GM18499 (cell line): ENCODE measurements around the gene RNASET2.
"Not testable (repeated sequence)": the region's sequence is repeated elsewhere in the genome, so short reads cannot be mapped to it uniquely, and the experiment has no call there.

Experiments
- ATAC-seq: cut with Tn5 transposase; IDR thresholded peaks from one replicate; pipeline ENCODE4 v1.9.1; 2021; ENCODE audit warnings: moderate number of reproducible peaks; ENCODE audit not compliant: insufficient read depth, unreplicated experiment

RNASET2 gene

GRCh38 chr6:166905505-166906134, 50.7 kb downstream of the RNASET2 start:
- ATAC-seq = no peak

- ATAC-seq = no peak
Measured at GRCh38 chr6:166905013-166905412, 51.3 kb downstream of the RNASET2 start.

DNA sequence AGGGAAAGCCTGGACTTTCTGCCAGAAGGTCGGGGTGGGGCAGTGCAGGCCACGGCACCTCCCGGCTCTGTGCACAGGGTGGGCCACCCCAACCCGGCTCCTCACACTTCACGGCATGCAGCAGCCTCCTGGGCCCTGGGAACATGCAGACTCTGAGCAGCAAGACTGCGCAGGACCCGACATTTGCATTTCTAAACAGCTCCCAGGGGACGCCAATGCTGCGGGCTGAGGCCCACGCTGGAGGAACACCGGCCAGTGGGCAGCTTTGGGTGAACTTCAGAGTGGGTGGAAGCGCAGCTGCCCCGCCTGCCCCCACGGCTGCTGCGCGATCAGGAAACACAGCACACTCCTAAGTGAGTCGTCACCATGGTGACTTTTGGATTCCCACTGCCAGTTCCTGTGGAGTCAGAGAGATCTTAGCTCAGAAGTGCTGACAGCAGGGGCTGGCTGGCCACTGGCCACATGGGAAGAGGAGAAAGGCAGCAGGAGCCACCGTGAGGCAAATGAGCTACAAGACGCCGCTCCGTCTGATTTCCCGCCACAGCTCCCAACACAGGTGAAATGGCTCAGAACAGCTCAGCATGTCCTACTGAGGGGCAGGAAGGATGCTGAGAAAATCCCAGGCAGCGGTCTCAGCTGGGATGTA, 52.1 kb downstream of the RNASET2 start:
- ATAC-seq = no peak

DNA sequence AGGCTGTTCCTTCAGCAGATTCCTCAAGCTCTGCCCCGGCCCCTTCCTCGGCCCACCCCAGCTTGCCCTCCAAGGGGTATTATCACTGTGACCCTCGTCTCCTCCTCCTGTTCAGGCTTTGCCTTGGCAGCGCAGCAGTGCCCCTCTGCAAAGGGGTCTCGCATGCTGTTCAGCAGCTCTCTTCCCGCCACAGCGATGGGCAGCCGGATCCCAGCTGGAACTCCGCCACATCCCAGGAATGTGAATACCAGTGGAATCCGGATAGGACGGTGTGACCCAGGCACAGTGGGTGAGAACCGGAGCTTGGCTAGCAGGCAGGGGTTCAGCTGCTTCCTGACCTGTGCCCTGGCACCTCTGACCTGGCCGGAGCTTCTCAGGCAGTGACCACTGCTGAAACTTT, 52.9 kb downstream of the RNASET2 start:
- ATAC-seq = no peak

DNA sequence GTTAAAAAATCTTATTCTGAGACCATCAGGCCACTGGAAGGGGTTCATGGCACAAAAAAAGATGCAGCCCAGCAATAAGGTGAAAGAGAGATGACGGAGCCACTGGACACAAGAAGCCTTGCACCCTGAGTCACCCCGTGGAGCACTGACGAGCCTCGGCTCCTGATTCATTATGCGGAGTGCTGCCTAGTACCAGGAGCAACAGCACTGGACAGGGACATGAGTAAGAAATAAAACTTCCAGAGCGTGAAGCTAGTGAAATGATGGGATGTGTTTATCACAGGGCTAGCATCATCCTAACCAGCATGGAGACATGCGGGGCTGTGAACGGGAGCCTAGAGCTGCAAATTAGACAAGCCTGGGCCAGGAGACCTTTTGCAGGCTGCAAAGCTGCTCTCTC, 53.3 kb downstream of the RNASET2 start:
- no peak for ATAC-seq

GRCh38 chr6:166902211-166902755, 54.1 kb downstream of the RNASET2 start:
- no peak for ATAC-seq

- no peak for ATAC-seq
Measured at GRCh38 chr6:166901626-166902025, 54.7 kb downstream of the RNASET2 start.

DNA sequence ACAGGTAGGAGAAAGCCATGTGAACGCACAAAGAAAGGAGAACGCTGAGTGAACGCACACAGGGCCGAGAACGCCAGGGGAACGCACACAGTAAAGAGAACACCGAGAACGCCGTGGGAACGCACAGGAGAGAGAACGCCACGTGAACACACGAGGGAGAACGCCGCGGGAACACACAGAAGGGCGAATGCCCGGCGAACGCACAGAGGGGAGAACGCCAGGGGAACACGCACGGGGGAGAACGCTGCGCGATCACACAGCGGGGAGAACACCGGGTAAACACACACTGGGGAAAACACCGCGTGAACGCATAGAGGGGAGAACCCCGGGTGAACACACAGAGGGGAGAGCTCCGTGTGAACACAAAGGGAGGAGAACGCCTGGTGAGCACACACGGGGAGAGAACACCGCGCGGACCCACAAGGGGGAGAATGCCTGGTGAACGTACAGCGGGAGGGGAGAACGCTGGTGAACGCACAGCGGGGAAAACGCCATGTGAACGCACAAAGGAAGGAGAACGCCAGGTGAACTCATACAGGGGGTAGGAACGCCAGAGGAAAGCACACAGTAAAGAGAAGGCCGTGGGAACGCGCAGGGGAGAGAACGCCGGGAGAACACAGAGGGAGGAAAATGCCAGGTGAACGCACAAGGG, 55.3 kb downstream of the RNASET2 start:
- no peak for ATAC-seq

DNA sequence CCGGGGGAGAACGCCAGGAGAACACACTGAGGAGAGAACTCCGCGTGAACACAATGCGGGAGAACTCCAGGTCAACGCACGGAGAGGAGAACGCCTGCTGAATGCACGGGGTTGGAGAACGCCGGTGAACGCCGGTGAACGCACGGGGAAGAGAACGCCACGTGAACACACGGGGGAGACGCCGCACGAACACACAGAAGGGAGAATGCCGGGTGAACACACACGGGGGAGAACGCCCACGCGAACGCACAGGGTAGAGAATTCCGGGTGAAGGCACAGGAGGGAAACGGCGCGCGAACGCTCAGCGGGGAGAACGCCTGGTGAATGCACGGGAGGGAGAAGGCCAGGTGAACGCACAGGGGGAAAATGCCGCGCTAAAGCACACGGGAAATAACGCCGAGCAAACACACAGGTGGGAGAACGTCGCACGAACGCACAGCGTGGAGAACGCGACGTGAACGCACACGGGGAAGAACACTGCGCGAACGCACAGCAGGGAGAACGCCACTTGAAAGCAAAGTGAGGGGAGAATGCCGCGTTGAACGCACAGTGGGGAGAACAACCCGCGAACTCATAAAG, 56.1 kb downstream of the RNASET2 start:
- ATAC-seq = no peak

DNA sequence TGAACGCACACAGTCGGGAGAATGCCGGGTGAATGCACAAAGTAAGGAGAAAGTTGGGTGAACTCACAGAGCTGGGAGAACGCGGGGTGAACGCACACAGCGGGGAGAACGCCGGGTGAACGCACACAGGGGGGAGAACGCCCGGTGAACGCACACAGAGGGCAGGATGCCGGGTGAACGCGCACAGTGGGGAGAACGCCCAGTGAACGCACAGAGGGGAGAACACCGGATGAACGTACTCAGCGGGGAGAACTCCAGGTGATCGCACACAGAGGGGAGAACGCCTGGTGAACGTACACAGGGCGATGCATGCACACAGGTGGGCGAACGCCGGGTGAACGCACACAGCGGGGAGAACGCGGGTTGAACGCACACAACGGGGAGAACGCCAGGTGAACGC, 57.4 kb downstream of the RNASET2 start:
- no peak for ATAC-seq

- not testable (repeated sequence) for ATAC-seq
Measured at GRCh38 chr6:166894614-166895013, 61.7 kb downstream of the RNASET2 start.

GRCh38 chr6:166892472-166892871, 63.9 kb downstream of the RNASET2 start:
- not testable (repeated sequence) for ATAC-seq

- not testable (repeated sequence) for ATAC-seq
Measured at GRCh38 chr6:166886773-166887172, 69.6 kb downstream of the RNASET2 start.

- not testable (repeated sequence) for ATAC-seq
Measured at GRCh38 chr6:166884958-166885357, 71.4 kb downstream of the RNASET2 start.

DNA sequence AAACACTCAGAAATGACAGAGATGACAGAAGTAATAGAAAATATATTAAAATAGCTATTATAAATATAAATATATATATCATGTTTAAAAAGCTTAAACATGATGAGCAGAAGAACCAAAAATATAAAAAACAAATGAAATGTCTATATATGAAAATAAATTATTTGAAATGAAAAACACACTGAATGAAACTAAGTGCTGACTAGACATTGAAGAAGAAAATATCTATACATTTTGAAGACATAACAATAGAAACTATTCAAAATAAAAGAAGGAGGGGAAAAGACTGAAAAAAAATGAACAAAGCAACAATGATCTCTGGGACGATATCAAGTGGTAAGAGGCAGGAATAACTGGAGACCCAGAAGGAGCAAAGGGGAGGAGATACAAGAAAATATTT, 76.8 kb downstream of the RNASET2 start:
- no peak for ATAC-seq
